Cardiac muscle cell (in vitro differentiated cells and primary cell): ENCODE results near the gene PPP1R3C. TPM values are rescaled to one million over a fixed set of nuclear protein-coding genes. Genes with fewer than 3 reads are reported as not detected.
A peak's percentile ranks its signal among the peaks of the same experiment; 100 is the strongest.

Source experiments
- DNase-seq, 2 donors: peaks; one replicate each; pipeline versions ENCODE4 v3.0.0 to v3.0.0-alpha.2; 2010 to 2017; ENCODE audit warnings: low read depth in 1 of 2, low spot score in 1 of 2
- H3K27ac ChIP-seq: fragments of 200-600 bp; sonication (generic); 2 replicates; pipeline ENCODE4 v1.5.1; 2016
- H3K27me3 ChIP-seq: fragments of 200-600 bp; sonication (generic); 2 replicates; pipeline ENCODE4 v1.6.0; 2016; ENCODE audit warnings: control low read depth
- H3K36me3 ChIP-seq: fragments of 200-600 bp; sonication (generic); 2 replicates; pipeline ENCODE4 v1.5.1; 2016; ENCODE audit warnings: control low read depth
- H3K4me1 ChIP-seq: fragments of 200-600 bp; sonication (generic); 2 replicates; pipeline ENCODE4 v1.8.1; 2017; ENCODE audit warnings: low read depth, mild to moderate bottlenecking, mixed run types
- H3K4me3 ChIP-seq: fragments of 200-600 bp; sonication (generic); 2 replicates; pipeline ENCODE4 v1.5.1; 2016; ENCODE audit warnings: mild to moderate bottlenecking
- H3K9me3 ChIP-seq: fragments of 200-600 bp; sonication (generic); 2 replicates; pipeline ENCODE4 v1.5.1; 2017; ENCODE audit warnings: low read depth, mild to moderate bottlenecking, control low read depth
- CTCF ChIP-seq: IDR thresholded peaks from 2 replicates; pipeline ENCODE4 v1.5.1; 2012; ENCODE audit warnings: low read depth, mild to moderate bottlenecking, low read length
- polyA plus RNA-seq: library from polyadenylated mRNA; unstranded; fragments of >200 nt; fragmentation: Nextera tagmentation; extraction: Ambion mirVana; gene quantifications from 2 replicates; pipeline ENCODE4 v1.2.1, GENCODE V29; 2016
- total RNA-seq: library from RNA; depleted of rRNA; stranded (reverse); fragments of >200 nt; gene quantifications from 2 replicates; pipeline ENCODE4 v1.2.3, GENCODE V29; 2016

PPP1R3C gene
- total and polyA plus RNA-seq, 2 experiments from 2014 or later: 52.1 to 90.7 TPM

DNA sequence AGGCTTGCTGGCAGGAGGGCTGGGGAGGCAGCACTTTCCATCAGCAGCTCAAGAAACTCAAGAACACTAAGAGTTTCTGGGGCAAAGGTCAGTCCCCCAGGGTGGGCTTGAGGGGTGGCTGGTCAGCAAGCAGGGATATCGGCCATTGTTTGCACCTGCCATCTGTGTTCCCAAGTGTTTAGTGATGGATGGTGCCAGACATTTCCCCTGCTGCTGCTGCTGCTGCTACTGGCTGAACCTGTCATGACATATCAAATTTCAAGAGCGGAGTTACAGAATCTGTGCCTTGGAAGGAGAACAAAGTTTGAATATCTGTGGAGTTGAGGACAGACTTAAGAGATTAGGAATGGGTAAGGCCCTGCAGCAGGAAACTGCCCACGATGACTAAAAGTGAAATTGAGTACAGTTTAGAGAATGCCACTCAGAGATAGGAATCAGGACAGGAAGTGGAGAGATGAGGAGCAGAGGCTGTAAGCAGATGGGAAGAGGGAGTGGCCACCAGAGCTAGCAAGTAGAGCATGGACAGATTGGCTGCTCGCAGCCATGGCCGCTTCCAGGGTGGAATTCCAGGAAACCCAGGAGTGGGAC lies 39.2 kb upstream of the PPP1R3C start:
- Histone ChIP-seq H3K9me3 (no peaks in the 10 kb centered on the region), H3K4me3 (no peak overlapping the region), H3K27ac (no peak overlapping the region), H3K4me1 (peaks cover 8% of the 10 kb centered on the region), H3K27me3 (no peaks in the 10 kb centered on the region), H3K36me3 (no peaks in the 10 kb centered on the region)
- TF ChIP-seq CTCF: no peak
- DNase-seq: peak; percentile 64 to 72

GRCh38 chr10:91668913-91669312 lies 36.0 kb upstream of the PPP1R3C start:
- H3K27me3 ChIP-seq: no peaks in the 10 kb centered on the region
- H3K4me3 ChIP-seq: no peak overlapping the region
- H3K36me3 ChIP-seq: no peaks in the 10 kb centered on the region
- no peak overlapping the region for H3K27ac ChIP-seq
- H3K4me1 ChIP-seq: peaks cover 8% of the 10 kb centered on the region
- no peaks in the 10 kb centered on the region for H3K9me3 ChIP-seq
- DNase-seq: no peak
- TF ChIP-seq CTCF: no peak

DNA sequence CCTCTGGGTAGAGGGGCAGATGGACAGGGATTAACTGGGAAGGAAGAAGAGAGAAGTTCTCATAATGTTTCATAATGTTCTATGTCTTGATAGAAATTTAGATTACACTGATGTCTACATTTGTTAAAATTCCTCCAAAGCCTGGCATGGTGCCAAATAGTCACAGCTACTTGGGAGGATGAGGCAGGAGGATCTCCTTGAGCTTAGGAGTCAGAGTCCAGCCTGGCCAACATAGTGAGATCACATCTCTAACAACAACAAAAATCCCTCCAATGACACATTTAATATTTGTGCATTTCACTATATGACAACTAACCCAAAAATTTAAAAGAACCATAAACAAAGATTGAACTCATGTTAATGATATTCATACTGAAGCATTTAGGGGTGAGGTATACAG lies 33.0 kb upstream of the PPP1R3C start:
- H3K36me3 ChIP-seq: no peaks in the 10 kb centered on the region
- no peaks in the 10 kb centered on the region for H3K4me1 ChIP-seq
- H3K27me3 ChIP-seq: no peaks in the 10 kb centered on the region
- no peak for TF ChIP-seq CTCF
- no peak overlapping the region for H3K27ac ChIP-seq
- no peaks in the 10 kb centered on the region for H3K9me3 ChIP-seq
- DNase-seq: no peak
- no peak overlapping the region for H3K4me3 ChIP-seq

DNA sequence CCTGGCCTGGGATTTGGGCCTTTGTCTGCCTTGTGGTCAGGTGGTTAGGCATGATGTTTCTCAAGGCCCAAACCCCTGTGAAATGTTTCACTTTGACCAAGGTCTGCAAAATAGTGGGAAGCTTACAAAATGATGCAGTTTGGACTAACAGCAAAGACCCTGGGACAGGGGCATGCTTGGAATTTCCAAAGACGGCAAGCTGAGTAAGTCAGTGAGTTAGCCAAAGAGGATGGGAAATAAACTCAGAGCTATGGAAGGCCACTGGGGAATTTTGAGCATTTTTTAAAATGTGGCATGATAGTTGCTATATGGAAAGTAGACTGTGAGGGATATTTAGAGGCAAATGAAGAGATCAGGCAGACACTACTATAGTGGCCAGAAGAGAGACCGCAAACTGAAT lies 31.6 kb upstream of the PPP1R3C start:
- H3K36me3 ChIP-seq: no peaks in the 10 kb centered on the region
- TF ChIP-seq CTCF: no peak
- no peak overlapping the region for H3K27ac ChIP-seq
- DNase-seq: no peak
- no peaks in the 10 kb centered on the region for H3K9me3 ChIP-seq
- H3K4me3 ChIP-seq: no peak overlapping the region
- no peaks in the 10 kb centered on the region for H3K27me3 ChIP-seq
- H3K4me1 ChIP-seq: no peaks in the 10 kb centered on the region

- Histone ChIP-seq H3K27ac (no peak overlapping the region), H3K4me1 (no peaks in the 10 kb centered on the region), H3K9me3 (no peaks in the 10 kb centered on the region)
Observed at GRCh38 chr10:91662993-91663392, 30.1 kb upstream of the PPP1R3C start.

More at GRCh38 chr10:91662993-91663392, 30.1 kb upstream of the PPP1R3C start:
- Histone ChIP-seq H3K36me3 (no peaks in the 10 kb centered on the region), H3K27me3 (no peaks in the 10 kb centered on the region), H3K4me3 (no peak overlapping the region)
- DNase-seq: no peak
- TF ChIP-seq CTCF: no peak
